ENCODE results near the gene ZNF622. TPM values are rescaled to one million over a fixed set of nuclear protein-coding genes. Genes with fewer than 3 reads are reported as not detected.
A peak's percentile ranks its signal among the peaks of the same experiment; 100 is the strongest.

The ZNF622 gene
- total RNA-seq, 1 experiment from 2014 or later: 25.2 TPM

DNA sequence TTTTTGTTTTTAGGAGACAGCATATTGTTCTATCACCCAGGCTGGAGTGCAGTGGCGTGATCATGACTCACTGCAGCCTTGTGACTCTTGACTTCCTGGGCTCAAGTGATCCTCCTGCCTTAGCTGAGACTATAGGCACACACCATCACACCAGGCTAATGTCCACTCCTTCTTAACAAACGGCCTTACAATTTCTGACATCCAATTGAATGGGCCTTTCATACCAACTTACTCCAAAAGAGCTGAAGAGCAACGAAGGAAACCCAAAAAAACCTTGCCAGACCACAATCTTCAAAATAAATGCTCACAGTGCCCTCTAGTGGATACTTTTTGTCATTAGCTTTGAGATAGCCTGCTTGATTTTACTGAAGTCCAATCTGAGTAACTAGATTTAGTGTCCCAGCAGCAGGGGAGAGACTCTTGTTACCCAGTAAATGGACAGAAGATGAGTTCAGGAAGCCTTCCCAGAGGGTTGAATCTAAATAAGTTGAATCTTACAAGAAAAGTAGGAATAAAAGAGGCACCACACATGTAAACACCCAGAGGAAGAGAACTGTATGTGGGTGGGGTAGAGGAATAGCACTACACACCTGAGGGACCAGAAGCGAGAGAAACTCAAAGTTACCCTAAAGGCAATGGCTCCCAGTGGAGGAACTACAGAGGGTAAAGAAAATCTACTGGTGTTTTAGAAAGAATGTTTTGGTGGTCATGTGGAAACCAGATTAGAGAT lies 9.3 kb downstream of the ZNF622 start:
- Histone ChIP-seq H3K79me2 (ENCODE audit: insufficient read depth, low read length) (peaks cover 63% of the 10 kb centered on the region), H3K4me1 (ENCODE audit: control insufficient read depth in 1 of 2, insufficient read depth in 2 of 2, low read length in 2 of 2) (no peaks in the 10 kb centered on the region), H3K36me3 (ENCODE audit: control insufficient read depth in 1 of 2, insufficient read depth in 2 of 2, low read length in 2 of 2) (peaks cover 38 to 59% of the 10 kb centered on the region in 2 experiments), H3K27me3 (ENCODE audit: insufficient read depth, low read length) (no peaks in the 10 kb centered on the region), H3K9me3 (ENCODE audit: control insufficient read depth in 1 of 2, insufficient read depth in 1 of 2, low read depth in 1 of 2, low read length in 2 of 2) (no peaks in the 10 kb centered on the region), H3K9me2 (ENCODE audit: insufficient read depth) (no peaks in the 10 kb centered on the region), H3K9ac (ENCODE audit: low read length) (no peak overlapping the region), H3K27ac (ENCODE audit: low read depth, low read length) (no peak overlapping the region), H2AFZ (ENCODE audit: low read depth, low read length, poor library complexity, severe bottlenecking) (no peak overlapping the region), H4K20me1 (ENCODE audit: insufficient read depth) (no peaks in the 10 kb centered on the region), H3K4me2 (ENCODE audit: low read length) (no peak overlapping the region), H3K4me3 (replicated peaks in 1 of 2; ENCODE audit: low read depth in 1 of 2, low read length in 2 of 2) (no peak overlapping the region)
- ATAC-seq (peak; percentile 82), DNase-seq (ENCODE audit: low read depth, low spot score) (peak; percentile 49)
- BruUV-seq (replicated peaks): no TSS peak
- ChIA-PET CTCF (interaction anchor here (0.6 to 2.2 kb wide), 16 partner anchors 8 to 1771 kb away, joined by 3 to 18 read pairs (median 4); no protein-coding TSS in a partner anchor), RAD21 (ENCODE audit: low non-redundant PET in 1 of 2, low total read pairs in 2 of 2, uncharacterized antibody in 2 of 2, unreplicated experiment in 2 of 2) (interaction anchor here (0.6 to 0.9 kb wide), 3 partner anchors 121 to 321 kb away, joined by 3 to 5 read pairs (median 3); no protein-coding TSS in a partner anchor), POLR2A (no interaction called here)
- TF ChIP-seq YY1 (IDR thresholded peaks at IDR 0.05; ENCODE audit: extremely low read depth, insufficient replicate concordance, low read depth, low read length) (no peak), ZBTB33 (IDR thresholded peaks at IDR 0.05; ENCODE audit: extremely low read depth, insufficient replicate concordance, low read length) (no peak), EZH2 (IDR thresholded peaks at IDR 0.05) (no peak), ZFX (IDR thresholded peaks at IDR 0.05) (no peak), POLR2A (IDR thresholded peaks at IDR 0.05; ENCODE audit: borderline replicate concordance, extremely low read depth, insufficient read depth, insufficient read length) (no peak), RAD21 (IDR thresholded peaks at IDR 0.05; ENCODE audit: low read depth) (peak; percentile 47), JUND (IDR thresholded peaks at IDR 0.05) (no peak)
- TF ChIP-seq, protein P1, sequence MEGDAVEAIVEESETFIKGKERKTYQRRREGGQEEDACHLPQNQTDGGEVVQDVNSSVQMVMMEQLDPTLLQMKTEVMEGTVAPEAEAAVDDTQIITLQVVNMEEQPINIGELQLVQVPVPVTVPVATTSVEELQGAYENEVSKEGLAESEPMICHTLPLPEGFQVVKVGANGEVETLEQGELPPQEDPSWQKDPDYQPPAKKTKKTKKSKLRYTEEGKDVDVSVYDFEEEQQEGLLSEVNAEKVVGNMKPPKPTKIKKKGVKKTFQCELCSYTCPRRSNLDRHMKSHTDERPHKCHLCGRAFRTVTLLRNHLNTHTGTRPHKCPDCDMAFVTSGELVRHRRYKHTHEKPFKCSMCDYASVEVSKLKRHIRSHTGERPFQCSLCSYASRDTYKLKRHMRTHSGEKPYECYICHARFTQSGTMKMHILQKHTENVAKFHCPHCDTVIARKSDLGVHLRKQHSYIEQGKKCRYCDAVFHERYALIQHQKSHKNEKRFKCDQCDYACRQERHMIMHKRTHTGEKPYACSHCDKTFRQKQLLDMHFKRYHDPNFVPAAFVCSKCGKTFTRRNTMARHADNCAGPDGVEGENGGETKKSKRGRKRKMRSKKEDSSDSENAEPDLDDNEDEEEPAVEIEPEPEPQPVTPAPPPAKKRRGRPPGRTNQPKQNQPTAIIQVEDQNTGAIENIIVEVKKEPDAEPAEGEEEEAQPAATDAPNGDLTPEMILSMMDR (IDR thresholded peaks at IDR 0.05 in 2 of 3, conservative IDR thresholded peaks at IDR 0.05 in 1 of 3; ENCODE audit: borderline replicate concordance in 1 of 3, insufficient read depth in 1 of 3, low read depth in 2 of 3, low read length in 2 of 3): peak; percentile 32 to 84 (median 54); a peak in 5 of 6 replicates
- TF ChIP-seq, protein P2, sequence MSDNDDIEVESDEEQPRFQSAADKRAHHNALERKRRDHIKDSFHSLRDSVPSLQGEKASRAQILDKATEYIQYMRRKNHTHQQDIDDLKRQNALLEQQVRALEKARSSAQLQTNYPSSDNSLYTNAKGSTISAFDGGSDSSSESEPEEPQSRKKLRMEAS (IDR thresholded peaks at IDR 0.05): no peak
- intact Hi-C loops (cut with micrococcal nuclease): loop anchor here (2.0 to 5.0 kb wide), 2 partner anchors 295 to 1349 kb away; no protein-coding TSS in a partner anchor
